HCT116 (cell line): ENCODE measurements around the gene RBM46. TPM values are rescaled to one million over a fixed set of nuclear protein-coding genes. Genes with fewer than 3 reads are reported as not detected.
"Not testable (repeated sequence)": the region's sequence is repeated elsewhere in the genome, so short reads cannot be mapped to it uniquely, and the experiment has no call there.

Experiments used
- ATAC-seq: fragments of 200-7000 bp; cut with Tn5 transposase; 2 replicates; pipeline ENCODE4 v1.9.1; 2020; ENCODE audit warnings: mild to moderate bottlenecking, moderate library complexity
- BruUV-seq: library from RNA; stranded (reverse); fragments of 400-500 nt; replicated peaks from 2 replicates; lab custom pipeline; 2021; lab: Mats Ljungman, UMichigan
- CTCF ChIA-PET: fragments of 300-600 bp; sonication (Branson Sonifier 250); formaldehyde crosslinking; loops from one replicate; lab custom pipeline; 2021; ENCODE audit warnings: antibody characterized with exemption; lab: Charles Lee
- POLR2A ChIA-PET: fragments of 300-600, 350-600 bp; sonication (Branson Sonifier 250); formaldehyde crosslinking; loops from one replicate; lab custom pipeline; 2021; ENCODE audit warnings: antibody characterized with exemption; lab: Charles Lee
- RAD21 ChIA-PET, 2 experiments: fragments of 300-600 bp; sonication (Branson Sonifier 250); formaldehyde crosslinking; loops; one replicate each; lab custom pipeline; 2023; ENCODE audit warnings: low total read pairs in 2 of 2; ENCODE audit not compliant: uncharacterized antibody in 2 of 2, unreplicated experiment in 2 of 2, low non-redundant PET in 1 of 2; lab: Charles Lee
- DNase-seq: peaks from one replicate; pipeline ENCODE4 v3.0.0-alpha.2; 2010; ENCODE audit warnings: low read depth, low spot score
- H2AFZ ChIP-seq: fragments of 200-600 bp; shearing (Covaris generic), sonication (generic); 2 replicates; pipeline ENCODE4 v1.6.1; 2017; ENCODE audit warnings: low read depth, mixed run types, mixed read lengths, antibody characterized with exemption, low read length; ENCODE audit not compliant: poor library complexity, severe bottlenecking
- H3K27ac ChIP-seq: 2 replicates; pipeline ENCODE4 v1.5.1; 2012; ENCODE audit warnings: low read depth, low read length
- H3K27me3 ChIP-seq: fragments of 200-600 bp; sonication (generic); 2 replicates; pipeline ENCODE4 v1.6.1; 2016; ENCODE audit warnings: mixed run types, low read length, mixed read lengths; ENCODE audit not compliant: insufficient read depth
- H3K36me3 ChIP-seq, 2 experiments: fragments of 200-500 bp in 1 of 2; fragments of 200-600 bp in 1 of 2; sonication (Bioruptor generic) in 1 of 2; sonication (generic) in 1 of 2; 2 replicates each; pipeline versions ENCODE4 v1.5.1 to v1.6.1; 2014 to 2016; ENCODE audit warnings: low read length in 2 of 2, inconsistent platforms in 1 of 2, mixed read lengths in 1 of 2, mixed run types in 1 of 2; ENCODE audit not compliant: insufficient read depth in 2 of 2, control insufficient read depth in 1 of 2
- H3K4me1 ChIP-seq, 2 experiments: fragments of 200-600 bp in 1 of 2; sonication (generic) in 1 of 2; 2 replicates each; pipeline versions ENCODE4 v1.5.1 to v1.6.1; 2012 to 2017; ENCODE audit warnings: low read length in 2 of 2, inconsistent platforms in 1 of 2, mild to moderate bottlenecking in 1 of 2, mixed read lengths in 1 of 2, mixed run types in 1 of 2, moderate library complexity in 1 of 2; ENCODE audit not compliant: insufficient read depth in 2 of 2, control insufficient read depth in 1 of 2
- H3K4me2 ChIP-seq: fragments of 200-600 bp; sonication (generic); 2 replicates; pipeline ENCODE4 v1.6.1; 2017; ENCODE audit warnings: mixed run types, low read length, mixed read lengths
- H3K4me3 ChIP-seq, 2 experiments: fragments of 200-600 bp in 1 of 2; sonication (generic) in 1 of 2; replicated peaks in 1 of 2; 2 replicates each; pipeline ENCODE4 v1.5.1; 2011 to 2016; ENCODE audit warnings: low read length in 2 of 2, control low read depth in 1 of 2, low read depth in 1 of 2, mild to moderate bottlenecking in 1 of 2, mixed read lengths in 1 of 2, mixed run types in 1 of 2
- H3K79me2 ChIP-seq: fragments of 200-600 bp; sonication (generic); 2 replicates; pipeline ENCODE4 v1.6.1; 2017; ENCODE audit warnings: mild to moderate bottlenecking, mixed run types, low read length, moderate library complexity, mixed read lengths; ENCODE audit not compliant: insufficient read depth
- H3K9ac ChIP-seq: fragments of 200-600 bp; sonication (generic); 2 replicates; pipeline ENCODE4 v1.6.1; 2016; ENCODE audit warnings: low read length, mixed read lengths
- H3K9me2 ChIP-seq: fragments of 200-600 bp; sonication (generic), shearing (Covaris generic); 2 replicates; pipeline ENCODE4 v1.6.1; 2017; ENCODE audit warnings: mixed run types, mild to moderate bottlenecking, moderate library complexity; ENCODE audit not compliant: insufficient read depth
- H3K9me3 ChIP-seq, 2 experiments: fragments of 200-500 bp in 1 of 2; fragments of 200-600 bp in 1 of 2; sonication (Bioruptor generic) in 1 of 2; sonication (generic) in 1 of 2; 2 replicates each; pipeline ENCODE4 v1.6.1; 2014 to 2017; ENCODE audit warnings: low read length in 2 of 2, mixed read lengths in 2 of 2, inconsistent platforms in 1 of 2, low read depth in 1 of 2, mild to moderate bottlenecking in 1 of 2, mixed run types in 1 of 2, moderate library complexity in 1 of 2; ENCODE audit not compliant: control insufficient read depth in 1 of 2, insufficient read depth in 1 of 2
- H4K20me1 ChIP-seq: fragments of 200-600 bp; sonication (generic), shearing (Covaris generic); 2 replicates; pipeline ENCODE4 v1.6.1; 2017; ENCODE audit warnings: mixed run types, mild to moderate bottlenecking, moderate library complexity; ENCODE audit not compliant: insufficient read depth
- CBX3 ChIP-seq: IDR thresholded peaks from 2 replicates; pipeline ENCODE4 v1.6.1; 2012; ENCODE audit warnings: low read depth
- POLR2A ChIP-seq: IDR thresholded peaks from 2 replicates; pipeline ENCODE4 v1.7.0; 2011; ENCODE audit warnings: borderline replicate concordance; ENCODE audit not compliant: insufficient read depth, insufficient read length; ENCODE audit errors: extremely low read depth
- ZFX ChIP-seq: fragments of 450-650 bp; IDR thresholded peaks from 2 replicates; pipeline ENCODE4 v1.6.1; 2017
- ZNF274 ChIP-seq: fragments of 200-500 bp; sonication (Bioruptor generic); IDR thresholded peaks from 2 replicates; pipeline ENCODE4 v1.6.1; 2014; ENCODE audit warnings: mild to moderate bottlenecking, low read depth, low read length, inconsistent platforms
- intact Hi-C: fragments of 100-400 bp; cut with micrococcal nuclease; formaldehyde crosslinking; loops from 2 replicates; pipeline ENCODE4 v1.10.0; 2022
- total RNA-seq: library from RNA; stranded (reverse); gene quantifications from one replicate; pipeline ENCODE4 v1.2.1, GENCODE V29; 2021; ENCODE audit not compliant: unreplicated experiment

RBM46 gene
- total RNA-seq, 1 experiment from 2014 or later = 0.39 TPM

- no peaks in the 10 kb centered on the region for H4K20me1 ChIP-seq
- no peaks in the 10 kb centered on the region for H3K9me3 ChIP-seq
- no peak for TF ChIP-seq POLR2A
- TF ChIP-seq ZFX = no peak
- TF ChIP-seq ZNF274 = no peak
- TF ChIP-seq, all 23 proteins: peak for 0
- no peaks in the 10 kb centered on the region for H3K36me3 ChIP-seq
- intact Hi-C loops = no loop called here
- H3K9ac ChIP-seq = no peak overlapping the region
- ChIA-PET POLR2A (no interaction called here), CTCF (no interaction called here), RAD21 (no interaction called here)
- H3K27ac ChIP-seq = no peak overlapping the region
- peaks cover 0 to 6% of the 10 kb centered on the region in 2 experiments; a peak in 2 of 4 replicates for H3K4me1 ChIP-seq
- no peak for DNase-seq
- H3K79me2 ChIP-seq = no peaks in the 10 kb centered on the region
- H3K27me3 ChIP-seq = no peaks in the 10 kb centered on the region
- BruUV-seq = no TSS peak
- no peaks in the 10 kb centered on the region for H3K9me2 ChIP-seq
- no peak overlapping the region for H3K4me2 ChIP-seq
- no peak for ATAC-seq
- no peak overlapping the region for H2AFZ ChIP-seq
- no peak overlapping the region for H3K4me3 ChIP-seq
These were observed 91.1 kb downstream of the RBM46 start for GRCh38 chr4:154872198-154872597.

- H4K20me1 ChIP-seq, H3K4me3 ChIP-seq, H3K79me2 ChIP-seq, H3K27me3 ChIP-seq, POLR2A ChIA-PET, H3K9me2 ChIP-seq, CTCF ChIA-PET, H3K27ac ChIP-seq, RAD21 ChIA-PET, H3K4me2 ChIP-seq, H3K9me3 ChIP-seq, ATAC-seq, BruUV-seq: not testable (repeated sequence)
- peak; percentile 38; the same call in 1 of the 2 replicates for TF ChIP-seq CBX3
- TF ChIP-seq, all 23 proteins: peak for 1; not testable (repeated sequence) for 22
- H2AFZ ChIP-seq, H3K9ac ChIP-seq, H3K4me1 ChIP-seq, H3K36me3 ChIP-seq, DNase-seq, intact Hi-C loops: not testable (repeated sequence)
These were observed 93.0 kb downstream of the RBM46 start for GRCh38 chr4:154874049-154874448.
